ENCODE results near the gene GNPTAB.

The GNPTAB gene

GRCh38 chr12:101828463-101829196 is 2.1 kb downstream of the GNPTAB start:
- Histone ChIP-seq H3K27me3 (ENCODE audit: insufficient read depth, poor library complexity, severe bottlenecking) (no peaks in the 10 kb centered on the region), H3K9me3 (ENCODE audit: severe bottlenecking) (no peaks in the 10 kb centered on the region), H3K36me3 (ENCODE audit: low read depth) (no peaks in the 10 kb centered on the region), H3K4me3 (ENCODE audit: severe bottlenecking) (no peak overlapping the region), H3K27ac (ENCODE audit: poor library complexity, severe bottlenecking) (no peak overlapping the region), H3K4me1 (ENCODE audit: insufficient read depth, poor library complexity, severe bottlenecking) (peaks cover 3% of the 10 kb centered on the region)
- ATAC-seq (ENCODE audit: low read depth) (no peak), DNase-seq (ENCODE audit: low spot score) (no peak)
- TF ChIP-seq CTCF (IDR thresholded peaks at IDR 0.05; ENCODE audit: poor library complexity, severe bottlenecking), result no peak

- Histone ChIP-seq H3K4me3 (ENCODE audit: severe bottlenecking) (no peak overlapping the region), H3K27me3 (ENCODE audit: insufficient read depth, poor library complexity, severe bottlenecking) (no peaks in the 10 kb centered on the region), H3K9me3 (ENCODE audit: severe bottlenecking) (no peaks in the 10 kb centered on the region), H3K36me3 (ENCODE audit: low read depth) (no peaks in the 10 kb centered on the region), H3K4me1 (ENCODE audit: insufficient read depth, poor library complexity, severe bottlenecking) (peaks cover 3% of the 10 kb centered on the region), H3K27ac (ENCODE audit: poor library complexity, severe bottlenecking) (no peak overlapping the region)
- TF ChIP-seq CTCF (IDR thresholded peaks at IDR 0.05; ENCODE audit: poor library complexity, severe bottlenecking), result no peak
- no peak for ATAC-seq (ENCODE audit: low read depth)
- no peak for DNase-seq (ENCODE audit: low spot score)
These were observed 3.9 kb downstream of the GNPTAB start for GRCh38 chr12:101826766-101827368.

GRCh38 chr12:101824831-101825230 is 5.9 kb downstream of the GNPTAB start:
- H3K4me1 ChIP-seq (ENCODE audit: insufficient read depth, poor library complexity, severe bottlenecking), result peaks cover 3% of the 10 kb centered on the region
- no peaks in the 10 kb centered on the region for H3K9me3 ChIP-seq (ENCODE audit: severe bottlenecking)

GRCh38 chr12:101823891-101824290 is 6.9 kb downstream of the GNPTAB start:
- TF ChIP-seq CTCF (IDR thresholded peaks at IDR 0.05; ENCODE audit: poor library complexity, severe bottlenecking), result no peak
- no peak overlapping the region for H3K4me3 ChIP-seq (ENCODE audit: severe bottlenecking)
- H3K9me3 ChIP-seq (ENCODE audit: severe bottlenecking), result no peaks in the 10 kb centered on the region
- H3K36me3 ChIP-seq (ENCODE audit: low read depth), result no peaks in the 10 kb centered on the region
- no peaks in the 10 kb centered on the region for H3K4me1 ChIP-seq (ENCODE audit: insufficient read depth, poor library complexity, severe bottlenecking)
- DNase-seq (ENCODE audit: low spot score) (no peak), ATAC-seq (ENCODE audit: low read depth) (peak; percentile 77; the same call in 2 of the 3 replicates)
- H3K27ac ChIP-seq (ENCODE audit: poor library complexity, severe bottlenecking), result no peak overlapping the region
- H3K27me3 ChIP-seq (ENCODE audit: insufficient read depth, poor library complexity, severe bottlenecking), result no peaks in the 10 kb centered on the region

More at GRCh38 chr12:101824831-101825230, 5.9 kb downstream of the GNPTAB start:
- ATAC-seq (ENCODE audit: low read depth), result no peak
- Histone ChIP-seq H3K4me3 (ENCODE audit: severe bottlenecking) (no peak overlapping the region), H3K36me3 (ENCODE audit: low read depth) (no peaks in the 10 kb centered on the region), H3K27me3 (ENCODE audit: insufficient read depth, poor library complexity, severe bottlenecking) (no peaks in the 10 kb centered on the region), H3K27ac (ENCODE audit: poor library complexity, severe bottlenecking) (no peak overlapping the region)
- TF ChIP-seq CTCF (IDR thresholded peaks at IDR 0.05; ENCODE audit: poor library complexity, severe bottlenecking), result no peak
- no peak for DNase-seq (ENCODE audit: low spot score)

- H3K4me3 ChIP-seq (ENCODE audit: severe bottlenecking), result no peak overlapping the region
- DNase-seq (ENCODE audit: low spot score), result no peak
- H3K27me3 ChIP-seq (ENCODE audit: insufficient read depth, poor library complexity, severe bottlenecking), result no peaks in the 10 kb centered on the region
- H3K4me1 ChIP-seq (ENCODE audit: insufficient read depth, poor library complexity, severe bottlenecking), result no peaks in the 10 kb centered on the region
- no peaks in the 10 kb centered on the region for H3K9me3 ChIP-seq (ENCODE audit: severe bottlenecking)
- no peak for ATAC-seq (ENCODE audit: low read depth)
- no peaks in the 10 kb centered on the region for H3K36me3 ChIP-seq (ENCODE audit: low read depth)
- no peak overlapping the region for H3K27ac ChIP-seq (ENCODE audit: poor library complexity, severe bottlenecking)
- TF ChIP-seq CTCF (IDR thresholded peaks at IDR 0.05; ENCODE audit: poor library complexity, severe bottlenecking), result no peak
These were observed 7.7 kb downstream of the GNPTAB start for GRCh38 chr12:101823039-101823438.
